Measurements from ENCODE around the gene KIRREL3. TPM values are rescaled to one million over a fixed set of nuclear protein-coding genes. Genes with fewer than 3 reads are reported as not detected.

KIRREL3 gene
- total RNA-seq, 1 donor from 2014 or later, result 1.6 TPM

DNA sequence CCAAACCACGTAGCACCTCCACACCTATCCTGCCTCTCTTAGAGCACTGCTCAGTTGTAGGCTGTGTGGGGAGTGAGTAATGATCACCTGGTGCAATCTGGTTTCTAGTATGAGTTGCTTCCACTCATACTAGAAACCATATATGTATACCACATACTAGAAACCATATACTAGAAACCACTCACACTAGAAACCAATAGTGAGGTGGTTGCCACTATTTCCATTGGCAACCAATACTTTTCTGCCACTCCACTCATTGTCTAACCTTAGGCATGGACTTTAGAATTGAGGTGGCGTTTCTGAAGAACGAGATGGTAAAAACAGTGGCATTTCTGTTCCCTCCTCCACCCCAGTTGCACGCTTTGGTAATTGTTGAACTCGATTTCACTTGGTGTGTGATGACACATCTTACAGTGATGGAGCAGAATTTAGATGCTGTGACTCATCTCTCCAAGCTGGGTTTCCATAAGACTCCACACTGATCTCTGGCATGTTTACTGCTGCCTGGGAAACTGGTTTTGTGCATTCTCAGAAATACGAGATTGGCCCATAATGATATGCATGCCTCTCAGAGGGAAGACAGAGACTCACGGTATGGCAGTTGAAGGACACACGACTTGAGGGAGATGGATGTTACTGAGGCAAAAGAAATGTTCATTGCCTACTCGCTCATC lies 82.9 kb downstream of the KIRREL3 start:
- DNase-seq (ENCODE audit: low read depth), result peak; percentile 90

- DNase-seq (ENCODE audit: low read depth), result no peak
Measured at GRCh38 chr11:126915430-126915829, 85.1 kb downstream of the KIRREL3 start.

DNA sequence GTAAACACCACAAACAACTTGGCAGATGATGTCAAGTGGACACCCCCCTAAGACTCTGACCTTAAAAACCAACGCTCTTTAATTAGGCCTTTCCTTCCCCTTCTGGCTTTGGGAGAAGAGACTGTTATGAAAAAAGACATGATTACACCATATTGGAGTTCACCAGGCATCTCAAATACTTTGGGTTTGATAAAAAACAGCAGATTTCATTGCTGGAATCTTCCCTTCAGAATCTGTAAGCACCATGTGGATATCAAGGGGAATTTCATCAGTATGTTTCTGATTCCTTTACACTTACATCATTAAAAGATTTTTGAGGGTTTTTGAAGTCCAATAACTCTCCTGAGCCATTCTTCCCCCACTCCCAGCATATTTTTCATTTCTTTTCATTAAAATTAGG lies 85.6 kb downstream of the KIRREL3 start:
- DNase-seq (ENCODE audit: low read depth), result no peak

- no peak for DNase-seq (ENCODE audit: low read depth)
Measured at GRCh38 chr11:126914166-126914565, 86.4 kb downstream of the KIRREL3 start.

DNA sequence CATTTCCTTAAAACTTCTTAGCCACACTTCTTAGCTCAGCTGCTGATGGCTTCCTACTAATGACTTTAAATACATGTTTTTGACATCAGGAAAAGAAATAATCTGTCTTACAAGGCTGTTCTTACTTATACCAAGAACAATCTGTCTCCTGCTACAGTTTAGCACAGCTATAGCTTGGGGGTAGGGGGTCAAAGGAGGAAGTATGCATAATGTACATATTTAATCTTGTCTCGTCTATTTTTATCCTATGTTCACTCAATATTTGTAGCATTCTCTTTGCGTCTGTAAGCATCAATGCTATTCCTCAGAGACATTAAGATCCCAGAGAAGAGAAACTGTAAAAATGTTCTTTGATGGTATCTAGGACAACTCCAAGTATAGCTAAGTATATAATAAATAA lies 96.0 kb downstream of the KIRREL3 start:
- no peak for DNase-seq (ENCODE audit: low read depth)

- DNase-seq (ENCODE audit: low read depth), result no peak
Measured at GRCh38 chr11:126901783-126902182, 98.8 kb downstream of the KIRREL3 start.

- DNase-seq (ENCODE audit: low read depth), result no peak
Measured at GRCh38 chr11:126899961-126900748, 100.4 kb downstream of the KIRREL3 start.

DNA sequence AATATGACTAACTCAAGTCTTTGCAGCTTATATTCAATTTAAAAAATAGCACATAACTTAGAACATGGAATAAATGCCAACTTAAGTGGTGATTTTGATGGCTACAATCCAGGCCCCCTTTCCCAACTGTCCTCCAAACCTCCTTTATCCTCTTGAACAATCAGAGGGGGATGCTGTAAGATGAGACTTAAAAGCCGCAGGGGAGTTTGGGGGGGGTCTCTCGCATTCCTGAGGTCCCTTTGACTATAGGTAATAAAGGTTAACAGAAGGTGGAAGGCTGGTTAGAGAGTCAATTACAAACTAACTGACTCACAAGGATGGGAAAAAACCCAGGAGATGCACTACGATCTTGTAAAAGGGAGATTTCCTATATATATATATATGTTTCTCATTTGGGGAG lies 101.8 kb downstream of the KIRREL3 start:
- no peak for DNase-seq (ENCODE audit: low read depth)

GRCh38 chr11:126897430-126897829 lies 103.1 kb downstream of the KIRREL3 start:
- no peak for DNase-seq (ENCODE audit: low read depth)

- DNase-seq (ENCODE audit: low read depth), result no peak
Measured at GRCh38 chr11:126896025-126896424, 104.5 kb downstream of the KIRREL3 start.

- no peak for DNase-seq (ENCODE audit: low read depth)
Measured at GRCh38 chr11:126893796-126894195, 106.8 kb downstream of the KIRREL3 start.

DNA sequence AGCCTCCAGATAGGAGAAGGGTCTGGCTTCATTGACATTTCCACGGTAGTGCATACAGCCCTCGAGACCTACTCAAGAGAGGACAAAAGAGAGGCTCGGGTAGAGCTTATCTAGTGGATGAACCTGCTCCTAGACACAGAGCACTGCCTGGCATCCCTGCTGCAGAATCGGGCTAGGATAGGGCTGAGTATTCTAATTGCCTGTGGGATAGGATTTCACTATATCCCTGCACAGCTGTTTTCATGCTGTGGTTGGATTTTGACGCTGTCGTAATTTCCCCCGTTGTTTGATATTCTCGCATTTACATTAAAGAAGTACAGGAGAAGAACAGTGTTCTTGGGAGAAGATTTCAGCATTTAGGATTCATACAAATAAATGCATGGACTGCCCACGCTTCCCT lies 107.8 kb downstream of the KIRREL3 start:
- peak; percentile 54 for DNase-seq (ENCODE audit: low read depth)

GRCh38 chr11:126891556-126892217 lies 108.9 kb downstream of the KIRREL3 start:
- DNase-seq (ENCODE audit: low read depth), result no peak

- DNase-seq (ENCODE audit: low read depth), result no peak
Measured at GRCh38 chr11:126890561-126890960, 110.0 kb downstream of the KIRREL3 start.

DNA sequence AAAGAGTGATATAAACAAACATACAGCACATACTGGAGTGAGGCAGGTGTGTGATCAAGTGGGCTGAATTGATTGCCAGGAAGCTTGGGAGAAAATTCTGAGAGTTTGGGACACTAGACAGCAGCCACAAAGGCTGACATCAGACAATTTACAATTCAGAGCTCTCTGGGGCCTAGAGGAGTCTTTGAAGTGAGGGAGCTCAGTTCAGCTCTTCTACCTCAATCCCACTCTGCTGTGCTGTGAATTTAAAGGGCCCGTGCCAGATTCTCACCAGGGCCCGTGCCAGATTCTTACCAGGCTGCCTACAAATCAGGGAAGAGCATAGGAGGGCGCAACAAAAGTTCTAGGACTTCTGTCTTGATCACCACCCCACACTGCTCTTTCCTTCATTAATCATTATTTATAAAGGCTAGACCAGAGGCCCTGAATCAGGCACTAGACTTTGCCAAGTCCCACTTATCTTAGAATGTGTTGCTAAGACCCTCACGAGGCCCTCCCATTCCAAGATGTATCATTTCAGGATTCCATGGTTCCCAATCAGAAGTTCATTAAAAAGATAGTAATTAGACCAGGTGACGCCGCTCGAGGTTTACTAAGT lies 112.4 kb downstream of the KIRREL3 start:
- DNase-seq (ENCODE audit: low read depth), result no peak

GRCh38 chr11:126886636-126887035 lies 113.9 kb downstream of the KIRREL3 start:
- no peak for DNase-seq (ENCODE audit: low read depth)

GRCh38 chr11:126886085-126886484 lies 114.5 kb downstream of the KIRREL3 start:
- no peak for DNase-seq (ENCODE audit: low read depth)

GRCh38 chr11:126884594-126884993 lies 116.0 kb downstream of the KIRREL3 start:
- no peak for DNase-seq (ENCODE audit: low read depth)

DNA sequence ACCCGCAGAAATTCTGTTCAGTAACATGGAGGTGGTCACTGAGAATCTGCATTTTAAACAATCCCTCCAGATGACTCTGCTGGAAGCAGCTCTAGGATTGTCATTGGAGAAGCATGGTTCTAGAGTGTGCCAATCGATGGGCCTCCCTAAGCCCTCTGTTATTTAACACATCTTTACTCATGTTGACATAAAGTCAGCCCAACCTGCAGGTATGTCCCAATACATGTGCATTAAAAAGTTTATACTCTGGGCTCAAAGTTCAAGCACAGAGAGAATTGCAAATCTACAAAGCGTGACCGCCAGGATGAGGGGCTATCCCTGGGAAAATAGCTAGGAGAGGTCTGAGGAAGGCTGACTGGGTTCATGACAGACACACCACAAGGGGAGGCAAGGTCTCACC lies 116.4 kb downstream of the KIRREL3 start:
- no peak for DNase-seq (ENCODE audit: low read depth)

- DNase-seq (ENCODE audit: low read depth), result no peak
Measured at GRCh38 chr11:126880872-126881271, 119.7 kb downstream of the KIRREL3 start.

DNA sequence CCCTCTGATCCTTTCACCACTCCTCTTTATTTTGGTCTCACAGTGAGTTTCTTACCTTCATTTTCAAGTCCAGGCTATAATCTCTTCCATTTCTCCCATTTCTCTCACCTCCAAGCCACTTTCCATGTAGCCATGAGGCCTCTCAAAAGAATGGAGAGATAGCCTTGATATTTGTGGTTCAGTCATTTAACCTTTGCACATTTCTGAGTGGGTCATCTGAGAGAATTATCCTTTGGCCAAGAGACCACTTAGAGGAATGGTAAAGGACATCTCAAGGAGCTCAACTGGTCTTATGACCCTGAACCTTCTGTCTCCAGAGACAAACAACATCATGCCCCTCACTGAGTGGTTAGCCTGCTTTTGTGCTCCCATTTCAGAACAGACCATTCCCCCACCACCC lies 121.1 kb downstream of the KIRREL3 start:
- no peak for DNase-seq (ENCODE audit: low read depth)

DNA sequence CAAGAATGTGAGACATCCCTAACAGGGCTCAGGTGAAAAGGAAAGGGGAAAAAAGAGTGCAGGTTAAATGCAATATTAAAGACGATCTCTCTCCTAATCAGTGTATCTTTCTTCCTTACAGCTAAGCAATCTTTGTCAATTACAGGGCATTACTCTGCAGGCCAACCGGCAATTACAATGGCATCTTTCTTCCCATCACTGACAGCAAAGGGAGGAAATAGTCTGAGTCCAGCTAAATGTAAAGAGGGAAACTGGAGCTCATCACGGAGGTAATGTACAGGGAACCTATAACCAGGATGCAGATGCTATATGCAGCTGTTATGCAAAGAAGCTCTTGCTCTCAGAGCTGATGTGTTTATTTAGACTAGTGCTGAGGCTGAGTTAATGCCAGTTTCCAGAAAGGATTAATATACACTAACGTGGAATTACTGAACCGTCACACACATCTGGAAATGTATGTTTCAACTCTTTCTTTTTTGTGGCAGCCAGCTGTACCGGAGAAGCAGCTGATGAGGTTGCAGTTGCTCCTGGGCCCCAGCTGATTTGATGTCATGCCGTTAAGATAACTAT lies 121.6 kb downstream of the KIRREL3 start:
- no peak for DNase-seq (ENCODE audit: low read depth)
